PC-9 (cell line): ENCODE results near the gene PCDH20. TPM values are rescaled to one million over a fixed set of nuclear protein-coding genes. Genes with fewer than 3 reads are reported as not detected.

ENCODE experiments used
- BruUV-seq: library from RNA; stranded (reverse); fragments of 400-500 nt; replicated peaks from 2 replicates; lab custom pipeline; 2021; lab: Mats Ljungman, UMichigan
- CTCF ChIA-PET: fragments of 300-600 bp; sonication (Branson Sonifier 250); formaldehyde crosslinking; loops from one replicate; lab custom pipeline; 2022; ENCODE audit warnings: antibody characterized with exemption; lab: Charles Lee
- POLR2A ChIA-PET: fragments of 300-600 bp; sonication (Branson Sonifier 250); formaldehyde crosslinking; loops from one replicate; lab custom pipeline; 2022; ENCODE audit warnings: antibody characterized with exemption; ENCODE audit not compliant: unreplicated experiment; lab: Charles Lee
- DNase-seq, 2 experiments: peaks; one replicate each; pipeline versions ENCODE4 v3.0.0 to v3.0.0-alpha.2; 2015 to 2022; ENCODE audit warnings: mixed read lengths in 1 of 2
- H2AFZ ChIP-seq: fragments of 200-600 bp; sonication (generic); 2 replicates; pipeline ENCODE4 v1.8.1; 2017; ENCODE audit warnings: antibody characterized with exemption
- H3F3A ChIP-seq: fragments of 200-600 bp; sonication (generic); 2 replicates; pipeline ENCODE4 v1.8.1; 2017; ENCODE audit warnings: antibody characterized with exemption, mild to moderate bottlenecking, low read depth; ENCODE audit not compliant: insufficient read depth
- H3K27ac ChIP-seq: fragments of 200-600 bp; sonication (generic); 2 replicates; pipeline ENCODE4 v1.6.1; 2016; ENCODE audit warnings: mixed run types
- H3K27me3 ChIP-seq: fragments of 200-600 bp; sonication (generic); 2 replicates; pipeline ENCODE4 v1.6.1; 2016; ENCODE audit warnings: low read depth, mixed run types; ENCODE audit not compliant: insufficient read depth
- H3K36me3 ChIP-seq: fragments of 200-600 bp; sonication (generic); 2 replicates; pipeline ENCODE4 v1.6.1; 2016; ENCODE audit warnings: low read depth, mixed run types
- H3K4me1 ChIP-seq: fragments of 200-600 bp; sonication (generic); replicated peaks from 2 replicates; pipeline ENCODE4 v1.6.1; 2016; ENCODE audit warnings: mixed run types; ENCODE audit not compliant: insufficient read depth
- H3K4me2 ChIP-seq: fragments of 200-600 bp; sonication (generic); 2 replicates; pipeline ENCODE4 v1.6.1; 2017; ENCODE audit warnings: mixed run types
- H3K4me3 ChIP-seq: fragments of 200-600 bp; sonication (generic); 2 replicates; pipeline ENCODE4 v1.6.1; 2016; ENCODE audit warnings: mixed run types
- H3K79me2 ChIP-seq: fragments of 200-600 bp; sonication (generic); 2 replicates; pipeline ENCODE4 v1.6.1; 2017; ENCODE audit warnings: low read depth, mixed run types
- H3K9me2 ChIP-seq: fragments of 200-600 bp; sonication (generic); 2 replicates; pipeline ENCODE4 v1.8.1; 2017; ENCODE audit warnings: mild to moderate bottlenecking; ENCODE audit not compliant: insufficient read depth
- H3K9me3 ChIP-seq: fragments of 200-600 bp; sonication (generic); 2 replicates; pipeline ENCODE4 v1.8.1; 2016; ENCODE audit warnings: low read depth; ENCODE audit not compliant: insufficient read depth
- H4K20me1 ChIP-seq: fragments of 200-600 bp; sonication (generic); 2 replicates; pipeline ENCODE4 v1.8.1; 2017; ENCODE audit not compliant: insufficient read depth
- CTCF ChIP-seq: fragments of 200-600 bp; sonication (generic); conservative IDR thresholded peaks from 2 replicates; pipeline ENCODE4 v1.6.1; 2017; ENCODE audit warnings: mixed run types, antibody characterized with exemption, mild to moderate bottlenecking, moderate library complexity
- EZH2 ChIP-seq: fragments of 200-600 bp; sonication (generic); IDR thresholded peaks from 2 replicates; pipeline ENCODE4 v1.8.0; 2017; ENCODE audit warnings: antibody characterized with exemption, low read depth
- intact Hi-C: fragments of 100-400 bp; cut with micrococcal nuclease; formaldehyde crosslinking; loops from one replicate; pipeline ENCODE4 v1.10.0; 2022; ENCODE audit not compliant: unreplicated experiment
- total RNA-seq: library from RNA; stranded (reverse); gene quantifications from 2 replicates; pipeline ENCODE4 v1.2.3, GENCODE V29; 2021

Gene PCDH20
- total RNA-seq, 1 experiment from 2014 or later, result 0.09 TPM

- no peak for DNase-seq
- CTCF ChIA-PET, result interaction anchor here (0.6 kb wide), 2 partner anchors 92 to 254 kb away, joined by 3 to 8 read pairs; no protein-coding TSS in a partner anchor
- BruUV-seq, result no TSS peak
Observed at GRCh38 chr13:61410669-61411297, 4.9 kb downstream of the PCDH20 start.

GRCh38 chr13:61410266-61410665 lies 5.4 kb downstream of the PCDH20 start:
- H3K36me3 ChIP-seq, result no peaks in the 10 kb centered on the region
- no peak overlapping the region for H3K4me2 ChIP-seq
- no peaks in the 10 kb centered on the region for H3K4me1 ChIP-seq
- ChIA-PET CTCF (interaction anchor here (0.6 kb wide), 1 partner anchor 255 kb away, joined by 3 read pairs; no protein-coding TSS in a partner anchor), POLR2A (no interaction called here)
- no peak overlapping the region for H2AFZ ChIP-seq
- H4K20me1 ChIP-seq, result no peaks in the 10 kb centered on the region
- H3F3A ChIP-seq, result no peaks in the 10 kb centered on the region
- H3K27ac ChIP-seq, result no peak overlapping the region
- no peak overlapping the region for H3K4me3 ChIP-seq
- peaks cover under 1% of the 10 kb centered on the region; the same call in 1 of the 2 replicates for H3K27me3 ChIP-seq
- intact Hi-C loops, result loop anchor here (2.0 kb wide), 1 partner anchor 545 kb away; no protein-coding TSS in a partner anchor
- no TSS peak for BruUV-seq
- H3K9me3 ChIP-seq, result no peaks in the 10 kb centered on the region
- H3K9me2 ChIP-seq, result no peaks in the 10 kb centered on the region
- DNase-seq, result no peak
- no peaks in the 10 kb centered on the region for H3K79me2 ChIP-seq
- TF ChIP-seq EZH2, result no peak
- no peak for TF ChIP-seq CTCF

More at GRCh38 chr13:61410669-61411297, 4.9 kb downstream of the PCDH20 start:
- Histone ChIP-seq H3K9me2 (no peaks in the 10 kb centered on the region), H3K4me1 (no peaks in the 10 kb centered on the region), H3K27ac (no peak overlapping the region), H3K79me2 (no peaks in the 10 kb centered on the region), H2AFZ (no peak overlapping the region), H3K27me3 (peaks cover 4% of the 10 kb centered on the region), H4K20me1 (no peaks in the 10 kb centered on the region), H3F3A (no peaks in the 10 kb centered on the region), H3K36me3 (no peaks in the 10 kb centered on the region), H3K9me3 (no peaks in the 10 kb centered on the region), H3K4me3 (no peak overlapping the region), H3K4me2 (no peak overlapping the region)
- TF ChIP-seq EZH2 (no peak), CTCF (no peak; the same call in none of the 2 replicates)
- POLR2A ChIA-PET, result no interaction called here
- intact Hi-C loops, result loop anchor here (2.0 kb wide), 1 partner anchor 544 kb away; no protein-coding TSS in a partner anchor

DNA sequence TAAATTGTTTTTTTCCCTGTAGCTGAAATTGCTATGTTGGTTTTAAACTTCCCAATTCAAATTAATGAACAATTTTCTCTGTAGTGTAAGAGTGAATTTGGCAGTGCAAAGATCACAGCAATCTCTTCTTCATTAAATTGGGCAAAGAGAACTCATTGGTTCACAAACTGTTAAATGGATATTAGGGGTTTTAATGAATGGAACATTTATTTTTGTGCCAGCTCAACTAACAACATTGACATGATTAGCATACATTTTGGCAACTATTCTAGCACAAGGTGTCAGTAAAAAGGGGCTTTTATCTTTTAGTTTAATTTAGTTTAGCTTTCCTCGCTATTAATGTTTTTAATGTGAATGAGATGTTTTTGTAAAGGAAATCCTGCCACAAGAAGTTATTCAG lies 7.1 kb downstream of the PCDH20 start:
- Histone ChIP-seq H3K27ac (no peak overlapping the region), H3K4me3 (no peak overlapping the region), H3K9me2 (no peaks in the 10 kb centered on the region), H3K27me3 (no peaks in the 10 kb centered on the region), H2AFZ (no peak overlapping the region), H4K20me1 (no peaks in the 10 kb centered on the region), H3K4me2 (no peak overlapping the region), H3K9me3 (no peaks in the 10 kb centered on the region), H3K4me1 (no peaks in the 10 kb centered on the region), H3K79me2 (no peaks in the 10 kb centered on the region), H3F3A (no peaks in the 10 kb centered on the region), H3K36me3 (no peaks in the 10 kb centered on the region)
- intact Hi-C loops, result no loop called here
- TF ChIP-seq CTCF (no peak), EZH2 (no peak)
- DNase-seq, result no peak
- POLR2A ChIA-PET, result no interaction called here
- CTCF ChIA-PET, result no interaction called here
- no TSS peak for BruUV-seq
